Pancreas (tissue), 10 donors: ENCODE measurements around the gene CYFIP1. TPM values are rescaled to one million over a fixed set of nuclear protein-coding genes. Genes with fewer than 3 reads are reported as not detected.

Experiments used
- ATAC-seq, 4 donors: fragments of 200-7000 bp; cut with Tn5 transposase; one replicate each; pipeline versions ENCODE4 v1.8.0 to v1.9.1; 2020; ENCODE audit warnings: mild to moderate bottlenecking in 4 of 4, moderate library complexity in 4 of 4
- DNase-seq, 6 donors: peaks; one replicate each; pipeline ENCODE4 v3.0.0-alpha.2; 2020
- FAIRE-seq: peaks from 2 replicates; lab custom pipeline; 2012; peaks lifted over from hg19 to GRCh38; lab: Jason Lieb, UNC
- H3K27ac ChIP-seq, 4 donors: fragments of 200-600 bp; sonication (generic); 1 replicate in 3 of 4; 2 replicates in 1 of 4; pipeline versions ENCODE4 v1.5.0 to v1.8.0; 2020
- H3K27me3 ChIP-seq, 4 donors: fragments of 200-600 bp; one replicate each; pipeline ENCODE4 v1.8.0; 2021
- H3K36me3 ChIP-seq, 3 donors: fragments of 200-600 bp; sonication (generic) in 1 of 3; one replicate each; pipeline versions ENCODE4 v1.5.0 to v1.8.0; 2020 to 2021
- H3K4me1 ChIP-seq, 3 donors: fragments of 200-600 bp; one replicate each; pipeline ENCODE4 v1.8.0; 2021
- H3K4me3 ChIP-seq, 4 donors: fragments of 200-600 bp; sonication (generic) in 2 of 4; one replicate each; pipeline versions ENCODE4 v1.5.0 to v1.8.0; 2020 to 2021
- H3K9me3 ChIP-seq, 4 donors: fragments of 200-600 bp; one replicate each; pipeline ENCODE4 v1.8.0; 2021
- WGBS, 2 donors: extraction: QIAGEN DNeasy Blood & Tissue Kit; methylation state at CpG; one replicate each; pipeline ENCODE4 v1.1.7; 2013; 5-methylcytosine and 5-hydroxymethylcytosine counted together
- intact Hi-C, 3 donors: fragments of 100-400 bp; cut with DNase I; formaldehyde crosslinking; loops; one replicate each; pipeline versions ENCODE4 v1.11.1 to v1.14.2; 2022
- polyA plus RNA-seq, 2 donors: library from polyadenylated mRNA; stranded (reverse); fragments of 200-250 nt; gene quantifications; one replicate each; pipeline ENCODE4 v1.2.3, GENCODE V29; 2013
- total RNA-seq, 6 donors: library from RNA; stranded (reverse); fragmentation: NEBNext Ultra II Directional in 4 of 6; extraction: Animal tissue kit (Norgen Biotek cat#: 25700) in 4 of 6; gene quantifications; one replicate each; pipeline versions ENCODE4 v1.2.1 to v1.2.4, GENCODE V29; 2021 to 2023
- TF ChIP-seq, protein P1 (sequence below), 4 donors: fragments of 200-600 bp; sonication (generic) in 3 of 4; IDR thresholded peaks; one replicate each; pipeline versions ENCODE4 v1.5.0 to v1.8.0; 2021; ENCODE audit warnings: antibody characterized with exemption in 4 of 4
- donor health status: healthy with polysubstance abuse.
- donor health status: DM: no; HTN: no; CAD: no; lungs with moderate emphysema.
- donor health status: DM: no; HTN: no; CAD: no.
- donor health status: control.
- donor health status: control.
- donor health status: Bipolar disorder and iron deficiency.
- donor health status: DM: yes; HTN: yes; CAD: no.
- donor health status: DM: no; HTN: no; CAD: no.
- donor health status: DM: no; HTN: no; CAD: no.
- donor health status: DM: yes; HTN: yes; CAD: no.

CYFIP1 gene
- total RNA-seq (10 to 100 TPM; 51.7 to 99.1 (median 66.8) TPM), polyA plus RNA-seq (10 to 100 TPM; 21.3 to 29.0 TPM)

DNA sequence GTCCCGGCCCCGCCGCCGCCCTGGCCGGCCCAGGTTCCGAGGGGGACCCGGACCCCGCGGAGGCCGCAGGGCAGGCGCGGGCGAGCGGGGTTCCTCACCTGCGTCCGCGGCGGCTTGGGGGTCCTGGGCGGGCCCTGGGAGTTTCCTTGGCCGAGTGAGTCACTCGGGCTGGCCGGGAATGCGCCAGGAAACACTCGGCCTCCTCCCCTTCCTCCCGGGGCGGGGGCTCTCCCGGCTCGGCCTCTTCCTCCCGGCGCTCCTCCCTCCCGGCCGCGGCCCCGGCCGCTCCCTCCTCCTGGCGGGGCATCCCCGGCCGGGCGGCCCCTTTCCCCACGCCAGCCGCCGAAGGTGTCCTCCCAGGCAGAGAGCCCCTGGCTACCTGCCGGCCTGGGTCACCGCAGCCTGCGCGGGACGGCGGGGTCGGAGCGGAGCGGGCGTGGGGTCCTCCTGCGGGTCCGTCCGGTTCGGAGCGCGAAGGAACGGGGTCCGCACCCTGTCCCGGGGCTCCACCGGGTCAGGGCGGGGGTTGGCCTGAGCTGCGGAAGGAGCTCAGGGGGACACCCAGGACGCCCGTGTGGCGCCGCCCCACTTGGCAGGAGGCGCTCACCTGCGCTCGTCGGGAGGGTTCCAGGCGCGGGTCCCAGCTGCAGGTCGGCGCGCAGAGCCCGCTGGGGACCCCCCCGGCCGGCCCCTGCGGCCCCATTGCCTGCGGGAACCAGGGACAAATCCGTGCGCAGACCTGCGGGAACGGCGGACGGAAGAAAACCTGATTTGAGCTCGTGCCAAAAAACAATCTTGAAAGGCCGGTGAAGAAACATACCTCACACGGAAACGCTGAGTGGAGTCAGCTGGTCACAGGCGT is at the start of gene CYFIP1:
Gene CYFIP1, minus strand, starts transcription at position 180 of the 862 bp plus-strand sequence. CDS start 33,083 bp downstream, outside the sequence.
- peak; percentile 91 to 95 (median 94) for ATAC-seq
- peak; percentile 89 to 96 (median 92) for DNase-seq
- WGBS, 2 donors, result 0% methylated on average over 57 to 93 of the region's 93 CpGs
- intact Hi-C loops, result no loop called here
- no peak for FAIRE-seq
- Histone ChIP-seq H3K36me3 (no peaks in the 10 kb centered on the region), H3K9me3 (no peaks in the 10 kb centered on the region), H3K27me3 (no peaks in the 10 kb centered on the region), H3K4me3 (peak within 1 kb of the TSS; percentile 84 to 99 (median 91)), H3K4me1 (peaks cover 5 to 19% (median 8%) of the 10 kb centered on the region in 3 donors), H3K27ac (peak within 1 kb of the TSS; percentile 86 to 93 (median 92))
- TF ChIP-seq, protein P1, sequence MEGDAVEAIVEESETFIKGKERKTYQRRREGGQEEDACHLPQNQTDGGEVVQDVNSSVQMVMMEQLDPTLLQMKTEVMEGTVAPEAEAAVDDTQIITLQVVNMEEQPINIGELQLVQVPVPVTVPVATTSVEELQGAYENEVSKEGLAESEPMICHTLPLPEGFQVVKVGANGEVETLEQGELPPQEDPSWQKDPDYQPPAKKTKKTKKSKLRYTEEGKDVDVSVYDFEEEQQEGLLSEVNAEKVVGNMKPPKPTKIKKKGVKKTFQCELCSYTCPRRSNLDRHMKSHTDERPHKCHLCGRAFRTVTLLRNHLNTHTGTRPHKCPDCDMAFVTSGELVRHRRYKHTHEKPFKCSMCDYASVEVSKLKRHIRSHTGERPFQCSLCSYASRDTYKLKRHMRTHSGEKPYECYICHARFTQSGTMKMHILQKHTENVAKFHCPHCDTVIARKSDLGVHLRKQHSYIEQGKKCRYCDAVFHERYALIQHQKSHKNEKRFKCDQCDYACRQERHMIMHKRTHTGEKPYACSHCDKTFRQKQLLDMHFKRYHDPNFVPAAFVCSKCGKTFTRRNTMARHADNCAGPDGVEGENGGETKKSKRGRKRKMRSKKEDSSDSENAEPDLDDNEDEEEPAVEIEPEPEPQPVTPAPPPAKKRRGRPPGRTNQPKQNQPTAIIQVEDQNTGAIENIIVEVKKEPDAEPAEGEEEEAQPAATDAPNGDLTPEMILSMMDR (IDR thresholded peaks at IDR 0.05), result no peak

DNA sequence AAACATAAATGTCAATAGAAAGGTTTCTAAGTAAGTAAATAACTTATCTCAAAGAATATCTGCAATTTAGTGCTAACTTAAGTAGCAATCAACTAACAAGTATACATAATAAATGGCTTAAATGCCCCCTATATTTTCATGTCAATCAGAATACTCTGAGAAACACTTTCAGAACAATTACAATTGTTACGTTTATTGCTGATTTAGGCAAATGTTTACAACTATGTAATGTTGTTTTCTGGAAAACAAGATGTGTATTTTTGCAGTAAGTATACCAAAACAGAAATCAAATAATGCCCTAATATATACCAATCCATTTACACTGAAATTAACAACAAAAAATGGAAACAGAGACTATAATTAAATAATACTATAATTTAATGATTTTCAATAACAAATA is 46.0 kb upstream of the CYFIP1 start:
- no peaks in the 10 kb centered on the region for H3K4me1 ChIP-seq
- no peaks in the 10 kb centered on the region for H3K27me3 ChIP-seq
- intact Hi-C loops, result no loop called here
- FAIRE-seq (no peak), ATAC-seq (no peak), DNase-seq (no peak)
- WGBS, 2 donors, result 80 to 88% methylated on average over 1 of the region's 1 CpG
- no peak overlapping the region for H3K4me3 ChIP-seq
- H3K9me3 ChIP-seq, result no peaks in the 10 kb centered on the region
- TF ChIP-seq, protein P1 (IDR thresholded peaks at IDR 0.05), result no peak
- H3K36me3 ChIP-seq, result peaks cover 0 to 77% (median 8%) of the 10 kb centered on the region in 3 donors
- H3K27ac ChIP-seq, result no peak overlapping the region

DNA sequence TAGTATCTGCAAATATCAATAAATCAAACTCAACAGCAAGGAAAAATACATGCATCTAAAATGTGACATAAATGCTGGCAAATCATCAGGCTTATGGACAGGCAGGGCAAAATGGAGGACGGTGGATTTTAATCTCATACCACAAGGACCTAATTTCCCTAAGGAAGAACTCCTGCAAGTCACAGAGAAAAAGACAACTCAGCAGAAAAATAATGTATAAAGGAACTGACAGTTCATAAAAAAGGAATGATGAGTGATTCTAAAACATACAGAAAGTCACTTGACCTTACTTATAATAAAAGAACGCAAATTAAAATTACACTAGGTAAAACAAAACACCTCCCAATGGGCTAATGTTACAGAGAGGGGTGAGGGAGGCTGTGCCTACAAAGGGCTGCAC is 42.0 kb upstream of the CYFIP1 start:
- WGBS, 2 donors, result 89 to 94% methylated on average over 2 of the region's 2 CpGs
- H3K4me3 ChIP-seq, result no peak overlapping the region
- no peaks in the 10 kb centered on the region for H3K9me3 ChIP-seq
- no peak overlapping the region for H3K27ac ChIP-seq
- no peaks in the 10 kb centered on the region for H3K27me3 ChIP-seq
- TF ChIP-seq, protein P1 (IDR thresholded peaks at IDR 0.05), result no peak
- peaks cover 0 to 87% (median 16%) of the 10 kb centered on the region in 3 donors for H3K36me3 ChIP-seq
- ATAC-seq (no peak), FAIRE-seq (no peak), DNase-seq (no peak)
- intact Hi-C loops, result no loop called here
- H3K4me1 ChIP-seq, result no peaks in the 10 kb centered on the region

GRCh38 chr15:23014394-23015000 is 34.3 kb upstream of the CYFIP1 start:
- 93 to 95% methylated on average over 3 of the region's 3 CpGs for WGBS, 2 donors
- TF ChIP-seq, protein P1 (IDR thresholded peaks at IDR 0.05), result no peak
- Histone ChIP-seq H3K27ac (no peak overlapping the region), H3K27me3 (no peaks in the 10 kb centered on the region), H3K4me3 (no peak overlapping the region), H3K36me3 (peaks cover 0 to 71% (median 27%) of the 10 kb centered on the region in 3 donors), H3K4me1 (no peaks in the 10 kb centered on the region), H3K9me3 (no peaks in the 10 kb centered on the region)
- intact Hi-C loops, result no loop called here
- DNase-seq (no peak), ATAC-seq (no peak), FAIRE-seq (no peak)
